ENCODE data around the gene NACC2.

The NACC2 gene

DNA sequence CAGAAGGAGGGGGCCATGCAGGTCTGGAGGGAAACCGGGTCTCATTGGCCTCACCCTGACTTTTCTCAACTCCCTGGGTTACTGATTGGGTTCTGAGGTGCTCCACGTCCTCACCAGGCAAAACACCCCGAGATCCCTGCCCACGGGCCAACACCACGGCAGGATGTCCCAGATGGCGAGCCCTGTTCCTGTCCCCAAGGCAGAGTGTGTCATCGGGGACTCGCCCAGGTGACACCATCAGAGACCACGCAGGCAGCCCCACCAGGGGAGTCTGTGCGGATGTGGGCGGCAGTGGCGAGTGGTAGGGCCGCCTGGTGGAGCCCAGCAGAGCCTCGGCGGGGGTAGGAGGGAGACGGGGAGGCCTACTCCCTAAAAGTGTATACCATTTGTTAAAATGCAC is 74.9 kb downstream of the NACC2 start:
- DNase-seq = no peak

DNA sequence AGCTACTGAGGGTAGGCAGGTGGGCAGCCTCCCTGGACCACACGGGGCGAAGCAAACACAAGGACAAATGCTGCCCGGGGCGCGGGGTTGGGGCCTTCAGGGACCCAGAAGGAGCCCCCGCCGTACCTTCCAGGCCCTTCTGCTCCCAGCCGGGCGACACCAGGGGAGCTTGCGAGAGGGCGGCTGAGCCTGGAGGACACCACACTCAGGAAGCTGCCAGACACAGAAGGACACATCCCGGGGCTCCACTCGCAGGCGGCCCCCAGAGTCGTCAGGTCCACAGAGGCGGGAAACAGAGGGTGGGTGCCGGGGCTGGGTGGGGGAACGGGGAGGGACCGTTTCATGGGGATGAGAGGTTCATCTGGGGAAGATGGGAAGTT is 75.4 kb downstream of the NACC2 start:
- DNase-seq = no peak

DNA sequence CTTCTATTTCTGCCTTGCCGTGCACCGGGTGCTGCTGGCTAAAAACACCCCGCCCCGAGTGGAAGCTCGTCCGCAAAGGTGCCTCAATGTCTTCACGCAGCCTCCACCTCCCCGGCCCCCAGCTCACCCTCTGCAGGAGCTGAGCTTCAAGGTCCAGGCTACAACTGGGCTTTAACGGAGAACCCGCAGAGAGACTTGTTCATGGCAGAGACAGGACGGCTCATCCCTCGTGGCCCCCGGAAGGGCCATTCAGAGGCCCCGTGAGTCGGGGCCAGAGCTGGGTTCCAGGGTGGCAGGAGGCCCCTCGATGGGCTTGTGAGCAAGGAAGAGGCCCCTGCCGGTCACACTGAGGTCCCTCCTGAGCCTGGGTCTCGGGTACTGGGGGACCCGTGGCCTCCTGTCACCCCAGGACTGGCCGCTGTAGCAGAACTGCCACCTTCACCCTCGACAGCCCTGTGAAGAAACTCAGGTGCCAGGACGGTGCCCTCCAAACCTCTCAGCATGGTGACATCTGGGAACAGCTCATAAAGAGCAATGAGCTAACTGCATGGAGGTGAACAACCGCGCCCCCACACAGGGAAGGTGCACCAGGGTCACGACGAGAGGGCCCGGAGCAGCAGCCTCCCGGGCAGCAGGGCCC is 75.9 kb downstream of the NACC2 start:
- DNase-seq = no peak

DNA sequence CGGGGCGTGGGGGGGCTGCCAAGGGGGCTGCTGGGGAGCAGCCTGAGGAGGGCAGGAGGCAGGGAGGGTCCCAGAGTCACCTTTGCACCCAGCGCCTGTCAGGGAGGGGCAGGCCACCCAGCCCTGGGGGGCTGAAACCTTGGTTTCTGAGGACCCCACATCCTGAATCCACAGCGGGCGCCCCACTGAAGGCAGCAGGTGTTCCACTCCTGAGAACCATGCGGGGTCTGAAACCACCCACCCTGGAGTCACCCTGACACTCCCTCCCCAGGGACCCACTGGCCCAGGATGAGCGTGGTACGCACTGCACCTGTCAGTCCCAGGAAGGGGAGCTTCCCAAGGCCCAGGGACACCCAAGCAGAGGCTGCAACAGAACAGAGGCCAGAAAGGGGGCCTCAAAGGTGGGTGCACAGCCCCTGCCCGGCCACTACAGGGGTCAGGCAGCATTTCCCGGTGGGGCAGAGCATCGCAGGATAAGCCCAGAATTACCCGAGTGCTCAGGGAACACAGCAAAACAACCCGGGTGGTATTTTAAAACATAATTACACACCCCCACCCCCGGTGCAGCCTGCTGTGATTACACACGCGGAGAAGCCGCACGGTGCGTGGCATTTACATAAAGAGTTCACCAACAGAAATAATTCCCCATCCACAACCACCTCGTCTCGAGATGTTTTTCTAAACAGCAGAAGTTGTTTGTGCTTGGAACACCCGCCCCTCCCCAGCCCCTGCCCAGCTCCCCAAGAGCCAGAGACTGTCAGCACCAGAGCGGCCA is 76.6 kb downstream of the NACC2 start:
- no peak for DNase-seq

DNA sequence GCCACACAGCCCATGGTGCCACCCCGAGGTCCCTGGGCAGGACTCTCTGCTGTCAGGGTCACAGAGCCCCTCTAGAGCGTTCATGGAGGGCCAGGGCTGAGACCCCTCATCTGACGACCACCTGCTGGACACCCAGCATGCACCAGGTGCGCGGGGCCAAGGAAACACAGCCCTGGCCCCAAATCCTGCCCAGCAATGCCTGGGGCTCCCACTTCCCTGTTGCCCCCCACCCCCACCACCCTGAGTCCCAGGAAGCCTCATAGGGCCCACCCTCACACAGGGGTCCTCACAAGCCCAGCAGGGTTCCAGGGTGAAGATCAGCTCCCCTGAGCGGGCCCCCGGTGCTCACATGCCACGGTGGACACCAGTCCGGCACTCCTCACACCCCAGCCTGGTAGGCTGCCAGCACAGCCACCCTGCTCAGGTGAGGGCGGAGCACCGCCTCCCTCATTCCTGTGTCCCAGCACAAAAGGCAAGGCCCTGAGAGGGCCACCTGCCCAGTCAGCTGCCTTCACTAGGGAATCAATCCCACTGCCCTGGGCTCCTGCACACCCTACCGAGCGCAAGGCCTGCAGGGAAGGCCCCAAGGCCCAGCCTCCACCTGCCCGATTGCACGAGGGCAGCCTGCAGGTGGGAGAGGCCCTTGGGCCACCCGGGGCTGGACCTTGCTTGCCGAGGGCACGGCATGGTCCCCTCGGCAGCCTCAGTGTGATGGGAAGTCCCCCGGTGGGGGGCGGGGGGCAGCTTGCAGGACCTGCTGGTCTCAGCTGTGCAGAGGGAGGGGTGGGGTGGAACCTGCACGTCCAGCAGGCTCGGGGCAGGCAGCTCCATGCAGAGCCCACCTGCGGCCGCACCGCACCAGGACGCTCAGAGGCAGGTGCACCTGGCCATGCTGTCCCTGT is 77.5 kb downstream of the NACC2 start:
- no peak for DNase-seq

DNA sequence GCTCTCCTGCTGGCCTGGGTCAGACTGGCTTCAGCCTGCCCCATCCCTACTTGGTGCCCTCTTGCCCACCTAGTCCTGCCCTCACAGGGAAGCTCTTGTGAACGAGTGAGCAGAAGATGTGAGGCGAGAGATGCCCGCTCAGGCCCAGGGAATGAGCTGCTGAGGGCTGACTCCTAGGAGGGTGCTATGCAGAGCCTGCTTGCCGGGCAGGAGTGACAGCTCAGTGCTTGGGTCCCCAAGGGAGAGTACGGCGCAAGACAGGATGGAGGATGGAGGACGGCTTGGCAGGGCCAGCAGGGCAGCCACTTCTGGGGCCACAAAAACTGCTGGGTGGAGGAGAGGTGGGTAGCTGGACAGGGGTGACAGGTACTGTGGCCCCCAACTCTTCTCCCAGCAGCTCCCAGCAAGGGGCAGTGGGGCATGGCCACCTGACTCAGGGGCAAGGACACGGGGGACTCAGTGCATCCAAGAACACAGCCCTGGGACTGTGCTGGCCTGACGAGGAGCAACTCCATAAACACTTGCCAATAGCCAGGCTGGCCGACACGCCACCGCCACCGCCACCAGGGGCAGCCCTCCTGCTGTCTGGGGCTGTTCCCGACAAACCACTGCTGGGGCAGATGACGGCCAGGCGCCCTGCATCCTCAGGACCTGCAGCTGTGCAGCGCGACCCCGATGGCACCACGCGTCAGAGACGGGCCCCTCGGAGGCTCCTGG is 78.4 kb downstream of the NACC2 start:
- no peak for DNase-seq

DNA sequence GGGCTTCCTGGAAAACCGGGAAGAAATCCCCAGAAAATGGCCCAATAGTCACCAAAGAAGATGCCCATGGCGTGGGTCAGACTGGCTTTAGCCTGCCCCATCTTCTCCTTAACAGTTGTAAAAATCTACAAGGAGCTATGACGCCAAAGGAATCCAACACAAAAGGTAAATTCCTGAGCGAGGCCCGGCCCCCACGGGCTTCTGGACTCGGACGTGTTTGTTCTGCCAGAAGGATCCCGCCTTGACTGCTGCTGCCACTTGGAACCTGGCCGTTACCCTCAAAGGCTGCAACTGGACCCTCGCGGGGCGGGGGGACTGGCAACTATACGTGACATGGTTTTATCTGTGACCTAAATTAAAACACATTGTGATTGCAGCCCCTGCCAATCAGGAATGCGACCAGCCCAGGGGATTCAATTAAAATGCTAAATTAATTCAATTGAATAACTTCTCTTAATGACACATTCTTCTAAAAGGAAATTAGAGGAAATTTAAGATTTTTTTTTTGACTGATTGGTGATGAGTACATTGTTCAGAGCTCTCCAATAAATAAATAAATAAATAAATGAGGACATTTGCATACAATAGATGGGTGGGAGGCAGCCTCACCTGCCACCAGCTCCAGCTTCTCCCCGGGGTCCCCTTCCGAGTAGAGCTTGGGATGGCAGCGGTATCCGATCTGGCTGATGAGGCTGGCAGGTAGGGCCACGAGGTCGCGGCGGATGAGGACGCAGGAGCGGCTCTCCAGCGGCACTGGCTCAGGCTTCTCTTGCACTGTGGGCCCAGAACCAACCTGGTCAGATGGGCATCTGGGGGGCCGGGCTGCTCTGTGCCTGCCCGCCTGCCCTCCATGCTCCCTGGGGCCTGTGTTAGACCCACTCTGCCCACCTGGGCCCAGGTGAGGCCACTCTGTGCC is 79.2 kb downstream of the NACC2 start:
- DNase-seq = no peak

DNA sequence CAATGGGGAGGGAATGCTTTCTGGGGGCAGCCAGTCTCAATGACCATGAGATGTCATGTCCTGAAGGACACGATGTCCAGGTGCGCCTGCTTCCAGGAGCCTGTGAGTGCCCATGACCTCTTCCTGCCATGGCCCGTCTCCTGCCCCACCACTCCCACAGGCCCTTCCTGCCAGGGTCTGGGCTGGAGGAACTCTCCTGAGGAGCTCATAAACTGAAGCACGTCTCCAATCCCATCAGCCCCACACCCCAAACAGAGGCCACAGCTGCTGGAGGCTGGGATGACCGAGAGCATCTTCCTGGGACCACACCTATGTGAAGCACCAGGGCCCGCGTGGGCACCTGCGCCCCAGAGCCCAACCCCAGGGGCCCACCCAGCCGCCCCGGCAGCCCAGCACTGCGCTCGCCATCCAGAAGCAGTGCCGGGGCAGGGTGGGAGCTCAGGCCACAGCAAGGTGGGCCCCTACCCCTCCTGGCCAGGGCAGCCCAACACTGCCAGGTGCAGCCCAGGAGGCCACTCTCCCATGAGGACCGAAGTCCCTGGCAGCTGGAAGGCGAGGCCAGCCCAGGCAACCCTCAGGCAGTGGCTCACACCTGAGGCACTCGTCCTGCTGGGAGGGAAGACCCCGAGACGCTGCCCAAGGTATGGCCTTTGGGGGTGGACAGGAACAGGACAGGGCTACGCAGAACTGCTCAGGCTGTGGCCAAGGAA is 80.0 kb downstream of the NACC2 start:
- no peak for DNase-seq

DNA sequence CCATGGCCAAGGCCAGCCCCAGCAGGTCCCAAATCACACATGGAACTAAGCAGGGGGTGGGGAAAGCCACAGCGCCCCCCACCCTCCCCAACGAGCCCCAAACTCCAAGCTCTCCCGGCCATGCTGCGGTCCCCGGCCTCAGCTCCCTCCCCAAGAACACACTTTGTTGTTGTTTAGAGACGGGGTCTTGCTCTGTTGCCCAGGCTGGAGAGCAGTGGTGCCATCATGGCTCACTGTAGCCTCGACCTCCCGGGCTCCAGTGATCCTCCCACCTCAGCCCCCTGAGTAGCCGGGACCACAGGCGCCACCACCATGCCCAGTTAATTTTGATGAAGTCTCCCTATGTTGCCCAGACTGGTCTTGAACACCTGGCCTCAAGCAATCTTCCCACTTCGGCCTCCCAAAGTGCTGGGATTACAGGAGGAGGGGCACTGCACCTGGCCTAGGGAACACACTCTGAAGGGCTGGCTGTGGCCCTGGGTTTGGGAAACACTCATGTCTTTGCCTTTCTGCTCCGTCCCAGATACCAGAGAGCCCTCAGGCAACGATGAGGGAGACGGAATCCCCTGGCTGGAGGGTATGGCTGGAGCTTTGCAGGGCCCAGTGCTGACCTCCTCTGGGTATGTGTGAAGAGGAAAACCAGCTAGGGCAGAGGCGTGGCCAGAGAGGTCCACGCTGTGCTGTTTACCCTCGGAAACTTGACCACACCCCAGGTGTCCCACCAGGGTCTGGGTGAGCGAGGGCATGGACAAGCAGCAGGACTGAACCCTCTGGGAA is 80.8 kb downstream of the NACC2 start:
- no peak for DNase-seq

DNA sequence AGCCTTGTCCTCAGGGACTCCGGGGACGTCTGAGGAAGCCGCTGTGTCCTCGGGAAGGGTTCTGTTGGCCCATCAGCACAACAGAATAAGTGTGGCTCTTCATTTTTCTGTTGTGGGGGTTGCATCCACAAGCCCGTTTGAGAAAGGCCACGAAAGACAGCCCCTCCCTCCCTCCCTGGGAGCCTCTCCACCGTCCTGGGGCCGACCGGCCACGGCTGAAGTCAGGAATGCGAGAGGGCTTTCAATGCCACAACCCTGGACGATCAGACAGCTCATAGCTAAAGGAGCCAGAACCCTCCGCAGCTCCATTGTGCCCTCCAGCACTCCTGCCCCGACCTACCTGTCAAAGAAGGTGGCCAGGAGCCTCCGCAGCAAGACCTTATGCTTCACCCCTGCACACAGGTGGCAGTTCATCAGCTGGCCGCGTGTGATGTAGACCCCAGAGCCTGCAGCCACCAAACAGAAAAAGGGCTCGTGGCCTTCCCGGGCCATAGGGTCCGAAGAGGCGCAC is 81.5 kb downstream of the NACC2 start:
- no peak for DNase-seq

DNA sequence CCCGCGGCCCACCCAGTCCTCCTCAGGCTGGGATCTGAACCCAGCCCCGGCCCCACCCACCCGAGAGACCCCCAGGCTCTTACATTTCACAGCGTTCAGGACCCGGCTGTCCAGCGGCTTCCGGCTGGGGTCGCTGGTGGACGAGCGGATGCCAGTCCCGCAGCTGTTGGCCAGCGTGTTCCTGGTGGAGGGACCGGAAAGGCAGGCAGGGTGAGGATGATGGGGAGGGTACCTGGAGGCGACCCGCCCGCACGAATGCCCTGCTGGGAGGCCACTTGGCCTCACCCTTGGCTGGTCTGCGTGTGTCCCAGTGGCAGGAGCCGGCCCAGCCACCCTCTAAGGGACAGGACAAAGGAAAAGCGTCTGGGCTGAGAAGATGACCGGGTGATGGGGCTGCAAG is 82.0 kb downstream of the NACC2 start:
- DNase-seq = no peak

DNA sequence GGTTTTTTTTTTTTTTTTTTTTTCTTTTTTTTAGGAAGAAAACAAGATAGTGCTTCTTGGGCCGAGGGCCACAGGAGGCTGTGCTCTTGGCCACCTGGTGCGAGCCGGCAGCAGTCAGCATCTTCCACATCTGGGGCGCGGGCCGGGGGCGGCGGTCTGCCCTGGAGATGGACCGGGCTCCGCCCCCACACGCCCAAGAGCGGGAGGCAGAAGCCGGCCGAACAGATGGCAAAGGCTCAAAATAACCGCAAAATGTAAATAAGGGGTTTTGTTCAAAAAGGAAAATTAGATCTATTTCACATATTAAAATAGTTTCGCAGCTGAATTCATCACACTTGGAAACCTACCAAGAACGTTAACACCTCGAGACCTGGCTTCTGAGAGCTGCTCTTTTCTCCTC is 82.4 kb downstream of the NACC2 start:
- DNase-seq = no peak

DNA sequence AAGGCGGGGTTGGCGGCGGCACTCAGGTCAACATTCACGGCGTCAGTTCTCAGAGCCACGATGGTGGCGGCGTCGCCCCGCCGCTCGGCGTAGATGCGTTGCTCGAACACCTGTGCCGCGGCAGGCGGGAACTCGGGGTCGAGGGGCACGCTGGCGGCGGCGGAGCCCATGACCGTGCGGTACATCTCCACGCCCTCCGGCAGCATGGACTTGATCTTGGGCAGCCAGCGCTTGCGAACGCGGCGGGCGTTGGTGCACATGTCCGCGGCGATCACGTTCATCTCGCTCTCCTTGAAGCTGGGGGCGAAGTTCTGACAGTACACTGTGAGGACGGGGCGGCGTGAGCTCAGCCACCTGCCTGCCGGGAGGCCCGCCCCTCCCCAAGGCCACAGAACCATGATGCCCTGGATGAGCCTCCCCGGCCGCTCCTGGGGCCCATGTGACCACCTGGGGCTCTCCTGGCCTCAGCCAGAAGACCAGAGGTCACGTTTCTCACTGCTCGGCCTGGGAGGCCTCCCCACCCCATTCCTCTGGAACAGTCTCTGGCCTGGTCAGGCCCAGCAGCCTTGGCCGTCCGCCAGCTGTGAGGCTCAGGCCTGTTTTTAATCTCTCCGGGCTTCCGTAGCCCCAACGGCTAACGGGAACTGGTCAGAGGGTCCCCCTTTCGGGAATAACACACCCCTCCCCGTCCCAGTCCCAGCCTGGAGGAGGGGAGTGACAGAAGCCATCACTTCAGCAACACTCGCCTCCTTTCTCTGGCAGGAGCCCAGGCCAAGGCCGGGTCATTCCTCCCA is 83.2 kb downstream of the NACC2 start:
- DNase-seq = no peak

DNA sequence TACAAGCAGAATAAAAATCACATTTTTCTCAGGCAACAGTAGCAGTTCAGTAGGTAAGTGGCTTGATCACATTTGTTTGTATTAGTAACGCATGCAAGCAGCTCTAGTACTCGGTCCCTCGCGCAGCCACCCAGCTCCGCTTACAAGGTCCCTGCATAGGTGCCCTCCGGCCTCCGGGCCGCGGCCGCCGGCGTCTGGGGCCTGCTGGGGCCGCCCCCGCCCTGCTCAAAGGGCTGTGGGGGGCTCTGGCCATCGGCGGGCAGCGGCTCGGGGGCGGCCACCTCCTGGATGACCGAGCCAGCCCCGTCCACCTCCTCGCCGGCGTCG is 83.8 kb downstream of the NACC2 start:
- no peak for DNase-seq

DNA sequence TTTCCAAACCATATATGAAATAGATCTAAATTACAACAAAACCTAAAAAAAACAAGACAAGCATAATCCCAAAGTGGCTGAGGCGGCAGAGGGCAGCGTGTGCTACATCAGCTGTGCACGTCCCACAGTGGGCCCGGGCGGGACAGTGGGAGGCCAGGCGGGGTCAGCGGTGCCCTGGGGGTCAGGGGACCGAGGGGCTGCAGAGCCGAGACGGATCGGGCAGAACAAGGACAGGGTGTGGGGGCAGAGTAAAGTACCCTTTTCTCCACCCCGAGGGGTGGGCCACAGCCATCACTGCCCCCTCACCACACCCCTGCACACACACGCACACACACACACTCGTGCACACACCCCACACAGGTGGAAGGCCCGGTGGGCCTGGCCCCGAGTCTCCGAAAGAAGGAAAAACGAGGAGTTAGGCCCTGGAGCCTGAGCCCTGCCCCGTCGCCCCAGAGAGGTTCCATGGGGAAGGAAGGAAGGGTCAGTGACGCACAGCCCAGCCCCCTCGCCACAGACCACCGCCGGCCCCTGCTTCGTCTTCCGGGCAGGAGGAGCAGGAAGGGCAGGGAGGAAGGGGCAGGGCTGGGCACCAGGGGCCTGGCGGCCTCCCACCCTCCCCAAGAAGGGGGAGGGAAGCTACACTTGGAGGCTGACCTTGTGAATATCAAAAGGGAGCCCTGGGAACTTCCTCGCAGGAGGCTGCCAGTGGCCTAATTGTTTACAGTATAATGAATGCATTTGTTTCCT is 84.3 kb downstream of the NACC2 start:
- DNase-seq = no peak

DNA sequence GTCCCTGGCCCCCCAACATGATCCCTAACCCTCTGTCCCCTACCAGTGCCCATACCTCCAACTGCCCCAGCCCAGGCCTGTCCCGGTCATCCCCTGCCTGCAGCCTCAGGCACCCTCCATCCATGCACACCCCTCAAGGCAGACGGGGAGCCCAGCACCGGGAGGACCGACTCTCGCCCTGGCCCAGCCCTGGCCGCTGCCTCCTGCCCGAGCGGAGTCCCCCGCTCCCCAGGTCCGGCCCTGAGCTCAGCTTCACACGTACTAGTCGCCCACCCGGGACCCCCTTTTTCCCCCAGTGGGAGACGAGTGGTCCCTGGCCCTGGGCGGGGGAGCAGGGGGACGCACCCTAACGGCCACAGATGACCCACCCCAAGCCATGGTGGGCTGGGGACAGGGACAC is 84.9 kb downstream of the NACC2 start:
- DNase-seq = no peak

DNA sequence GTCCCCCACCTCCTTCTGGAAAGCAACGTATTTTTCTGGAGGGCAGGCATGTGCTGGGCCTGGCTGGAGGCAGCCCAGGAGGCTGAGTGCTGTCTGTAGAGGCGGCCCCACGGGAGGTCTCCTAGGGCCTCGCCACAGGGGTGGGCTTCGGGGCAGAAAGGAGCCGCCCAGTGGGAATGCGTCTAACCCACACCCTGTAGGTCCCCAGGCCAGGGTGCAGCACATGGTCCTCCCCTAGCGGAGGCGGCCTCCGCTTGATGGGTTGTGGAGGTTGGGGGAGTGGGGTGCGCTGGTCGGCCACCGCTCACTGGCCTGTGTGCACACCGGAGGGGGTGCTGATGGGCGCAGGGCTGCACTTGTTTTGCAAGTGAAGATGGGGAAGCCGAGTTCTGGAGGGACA is 85.6 kb downstream of the NACC2 start:
- DNase-seq = no peak

DNA sequence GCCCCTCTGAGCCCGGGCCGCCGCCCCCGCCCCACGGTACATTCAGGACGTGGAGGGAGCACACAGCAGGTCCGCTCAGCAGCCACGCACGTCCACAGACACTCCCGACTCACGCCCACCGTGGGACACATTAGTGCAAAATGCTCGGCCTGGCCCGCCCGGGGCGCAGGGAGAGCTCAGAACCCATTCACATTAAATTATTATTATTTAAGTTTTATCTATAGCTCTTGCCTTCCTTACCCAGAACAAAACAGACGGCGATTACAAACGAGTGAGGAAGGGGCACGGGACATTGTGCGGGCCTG is 86.4 kb downstream of the NACC2 start:
- no peak for DNase-seq

All from NCI-H187 (cell line).